HepG2 (cell line): ENCODE data around the gene PDPK1. TPM values are rescaled to one million over a fixed set of nuclear protein-coding genes. Genes with fewer than 3 reads are reported as not detected.

Experiments
- BRD4 ChIP-seq: sonication (generic); formaldehyde crosslinking; IDR thresholded peaks from 2 replicates; pipeline ENCODE4 v1.4.0; 2020; ENCODE audit warnings: missing genetic modification reagents
- HDAC2 ChIP-seq: sonication (generic); formaldehyde crosslinking; IDR thresholded peaks from 2 replicates; pipeline ENCODE4 v1.4.0; 2020; ENCODE audit warnings: missing genetic modification reagents
- HOMEZ ChIP-seq: IDR thresholded peaks from 2 replicates; pipeline ENCODE4 v1.6.1; 2016; ENCODE audit warnings: low read depth
- ISL2 ChIP-seq: sonication (generic); formaldehyde crosslinking; IDR thresholded peaks from 2 replicates; pipeline ENCODE4 v1.5.0; 2020; ENCODE audit warnings: missing genetic modification reagents
- MAF1 ChIP-seq: sonication (generic); formaldehyde crosslinking; IDR thresholded peaks from 2 replicates; pipeline ENCODE4 v1.5.0; 2020; ENCODE audit warnings: missing genetic modification reagents, borderline replicate concordance
- MYNN ChIP-seq: sonication (generic); formaldehyde crosslinking; IDR thresholded peaks from 2 replicates; pipeline ENCODE4 v1.4.0; 2020; ENCODE audit warnings: mild to moderate bottlenecking, low read depth, missing genetic modification reagents
- NFE2L2 ChIP-seq: fragments of 150-350 bp; IDR thresholded peaks from 2 replicates; pipeline ENCODE4 v1.6.1; 2014; ENCODE audit warnings: low read length
- PITX1 ChIP-seq: sonication (generic); formaldehyde crosslinking; IDR thresholded peaks from 2 replicates; pipeline ENCODE4 v1.5.1; 2020; ENCODE audit warnings: mild to moderate bottlenecking, missing genetic modification reagents
- POGZ ChIP-seq: sonication (generic); formaldehyde crosslinking; IDR thresholded peaks from 2 replicates; pipeline ENCODE4 v1.4.0; 2020; ENCODE audit warnings: mild to moderate bottlenecking, missing genetic modification reagents
- RAD21 ChIP-seq: fragments of 450-650 bp; formaldehyde crosslinking; IDR thresholded peaks from 2 replicates; pipeline ENCODE4 v1.5.0; 2020; ENCODE audit warnings: mild to moderate bottlenecking
- SNAPC2 ChIP-seq: sonication (generic); formaldehyde crosslinking; IDR thresholded peaks from 2 replicates; pipeline ENCODE4 v1.8.1; 2022; ENCODE audit warnings: mild to moderate bottlenecking, missing genetic modification reagents
- ZFP41 ChIP-seq: sonication (generic); formaldehyde crosslinking; IDR thresholded peaks from 2 replicates; pipeline ENCODE4 v1.4.0; 2020; ENCODE audit warnings: mild to moderate bottlenecking, missing genetic modification reagents, borderline replicate concordance
- ZNF275 ChIP-seq: sonication (generic); formaldehyde crosslinking; IDR thresholded peaks from 2 replicates; pipeline ENCODE4 v1.8.0; 2022; ENCODE audit warnings: missing genetic modification reagents, mild to moderate bottlenecking, inconsistent platforms, borderline replicate concordance
- ZNF609 ChIP-seq: sonication (generic); formaldehyde crosslinking; IDR thresholded peaks from 2 replicates; pipeline ENCODE4 v1.4.0; 2020; ENCODE audit warnings: mild to moderate bottlenecking, missing genetic modification reagents, borderline replicate concordance
- ZNF629 ChIP-seq: sonication (generic); formaldehyde crosslinking; conservative IDR thresholded peaks from 2 replicates; pipeline ENCODE4 v1.5.0; 2020; ENCODE audit warnings: missing genetic modification reagents
- ZNF775 ChIP-seq: sonication (generic); formaldehyde crosslinking; IDR thresholded peaks from 2 replicates; pipeline ENCODE4 v1.4.0; 2020; ENCODE audit warnings: missing genetic modification reagents, mild to moderate bottlenecking, moderate library complexity, borderline replicate concordance
- ZSCAN5A ChIP-seq: sonication (generic); formaldehyde crosslinking; IDR thresholded peaks from 2 replicates; pipeline ENCODE4 v1.8.0; 2022; ENCODE audit warnings: mild to moderate bottlenecking, missing genetic modification reagents, borderline replicate concordance
- polyA plus RNA-seq, 8 experiments: library from polyadenylated mRNA; depleted of rRNA in 3 of 8; stranded (reverse) in 7 of 8; unstranded in 1 of 8; fragments of >200 nt; fragmentation: Illumina TruSeq in 4 of 8; extraction: Trizol in 4 of 8; gene quantifications; 2 replicates each; pipeline versions ENCODE4 v1.2.1 to v1.2.3, GENCODE V29; 2011 to 2016; ENCODE audit warnings: low read depth in 4 of 8, missing spikeins in 1 of 8, mixed read lengths in 1 of 8; ENCODE audit not compliant: insufficient read depth in 1 of 8
- total RNA-seq, 5 experiments: library from RNA; depleted of rRNA; stranded (reverse); fragments of >200 nt; fragmentation: Illumina TruSeq; extraction: Trizol; gene quantifications; 2 replicates each; pipeline ENCODE4 v1.2.3, GENCODE V29; 2016; ENCODE audit warnings: low read depth in 1 of 5

Gene PDPK1
- total and polyA plus RNA-seq, 2 of the 13 experiments (the other 11 are each of a cell fraction or from before 2014, with no cell fraction given), result 59.6 to 129 TPM

- no peak for TF ChIP-seq HDAC2 (CRISPR knock-in tag)
- TF ChIP-seq ZNF775 (CRISPR knock-in tag), result no peak
- TF ChIP-seq RAD21 (CRISPR knock-in tag), result no peak
- TF ChIP-seq ISL2, result no peak; the same call in 1 of the 2 replicates
- no peak for TF ChIP-seq MYNN (CRISPR knock-in tag)
- TF ChIP-seq ZFP41 (CRISPR knock-in tag), result no peak
- no peak for TF ChIP-seq SNAPC2 (CRISPR knock-in tag)
- TF ChIP-seq HOMEZ (CRISPR knock-in tag), result no peak
- no peak for TF ChIP-seq ZNF609
- TF ChIP-seq PITX1, result peak; percentile 36; the same call in 1 of the 2 replicates
- TF ChIP-seq ZNF629 (CRISPR knock-in tag), result no peak
- TF ChIP-seq POGZ (CRISPR knock-in tag), result peak; percentile 24; the same call in 1 of the 2 replicates
- 0 out of 2 replicates have a peak, but pooled peaks have one; percentile 35 for TF ChIP-seq BRD4 (CRISPR knock-in tag)
- TF ChIP-seq MAF1, result 0 out of 2 replicates have a peak, but pooled peaks have one; percentile 72
- no peak for TF ChIP-seq ZNF275
- TF ChIP-seq ZSCAN5A (CRISPR knock-in tag), result no peak
- no peak for TF ChIP-seq NFE2L2
Observed at GRCh38 chr16:2513405-2514332, 24.2 kb upstream of the PDPK1 start, which contains the start of gene ATP6V0C (continued).
